ENCODE measurements around the gene MMP3. TPM values are rescaled to one million over a fixed set of nuclear protein-coding genes. Genes with fewer than 3 reads are reported as not detected.

The MMP3 gene
- polyA plus RNA-seq, 1 experiment: 59.4 TPM

GRCh38 chr11:102792604-102793003, 50.8 kb downstream of the MMP3 start:
- DNase-seq (ENCODE audit: low read depth): no peak
- H3K4me3 ChIP-seq (ENCODE audit: low read depth, low read length): no peak overlapping the region
- ChIA-PET POLR2A (no interaction called here), CTCF (interaction anchor here (0.7 to 2.4 kb wide), 3 partner anchors 10 to 122 kb away, joined by 3 to 7 read pairs (median 4); no protein-coding TSS in a partner anchor)
- H3K27me3 ChIP-seq (ENCODE audit: control insufficient read depth, insufficient read depth, low read length): no peaks in the 10 kb centered on the region
- no peaks in the 10 kb centered on the region for H3K36me3 ChIP-seq (ENCODE audit: control insufficient read depth, insufficient read depth, low read length)
- no peak for TF ChIP-seq CTCF (IDR thresholded peaks at IDR 0.05; ENCODE audit: insufficient read depth, low read depth, low read length)

- H3K27me3 ChIP-seq (ENCODE audit: control insufficient read depth, insufficient read depth, low read length): no peaks in the 10 kb centered on the region
- TF ChIP-seq CTCF (IDR thresholded peaks at IDR 0.05; ENCODE audit: insufficient read depth, low read depth, low read length): no peak
- H3K4me3 ChIP-seq (ENCODE audit: low read depth, low read length): no peak overlapping the region
- ChIA-PET CTCF (interaction anchor here (1.9 to 2.4 kb wide), 2 partner anchors 11 to 123 kb away, joined by 6 to 7 read pairs; partner anchors contain the start of gene MMP10), POLR2A (no interaction called here)
- no peaks in the 10 kb centered on the region for H3K36me3 ChIP-seq (ENCODE audit: control insufficient read depth, insufficient read depth, low read length)
- no peak for DNase-seq (ENCODE audit: low read depth)
Measured at GRCh38 chr11:102791271-102792036, 52.0 kb downstream of the MMP3 start.

- no peaks in the 10 kb centered on the region for H3K27me3 ChIP-seq (ENCODE audit: control insufficient read depth, insufficient read depth, low read length)
- no peak for DNase-seq (ENCODE audit: low read depth)
- no peaks in the 10 kb centered on the region for H3K36me3 ChIP-seq (ENCODE audit: control insufficient read depth, insufficient read depth, low read length)
- no peak overlapping the region for H3K4me3 ChIP-seq (ENCODE audit: low read depth, low read length)
- ChIA-PET CTCF (no interaction called here), POLR2A (no interaction called here)
- no peak for TF ChIP-seq CTCF (IDR thresholded peaks at IDR 0.05; ENCODE audit: insufficient read depth, low read depth, low read length)
Measured at GRCh38 chr11:102788334-102788995, 54.9 kb downstream of the MMP3 start.

Other genes starting within 250 kb of the MMP3 start
- gene MMP20, start 218.3 kb downstream of the MMP3 start, polyA plus RNA-seq (2011; rRNA removed): not detected in 2 replicates
- gene MMP27, start 137.8 kb downstream of the MMP3 start, polyA plus RNA-seq (2011; rRNA removed): not detected in 2 replicates
- not detected in 2 replicates for gene MMP8, start 118.7 kb downstream of the MMP3 start, polyA plus RNA-seq (2011; rRNA removed)
- gene MMP10, start 63.0 kb downstream of the MMP3 start, polyA plus RNA-seq (2011; rRNA removed): 0.16 and 0.29 TPM in 2 replicates
- 233 and 349 TPM in 2 replicates for gene MMP1, start 45.4 kb downstream of the MMP3 start, polyA plus RNA-seq (2011; rRNA removed)
- 0.12 and 0.38 TPM in 2 replicates for gene MMP12, start 31.4 kb upstream of the MMP3 start, polyA plus RNA-seq (2011; rRNA removed)
- gene MMP13, start 112.1 kb upstream of the MMP3 start, polyA plus RNA-seq (2011; rRNA removed): 0.06 TPM in 1 of 2 replicates, not detected in the other
- gene DCUN1D5, start 248.6 kb upstream of the MMP3 start, polyA plus RNA-seq (2011; rRNA removed): 27.7 and 39.9 TPM in 2 replicates

Measured in BJ (cell line).